H1 (cell line): Measurements from ENCODE around the gene EBF3. TPM values are rescaled to one million over a fixed set of nuclear protein-coding genes. Genes with fewer than 3 reads are reported as not detected.

ENCODE experiments used
- CTCF ChIA-PET: fragments of 300-600 bp; sonication (Branson Sonifier 250); formaldehyde crosslinking; loops from one replicate; lab custom pipeline; 2021; ENCODE audit not compliant: partially characterized antibody; lab: Charles Lee
- POLR2A ChIA-PET: fragments of 300-600 bp; sonication (Branson Sonifier 250); formaldehyde crosslinking; loops from one replicate; lab custom pipeline; 2021; ENCODE audit warnings: inconsistent platforms; ENCODE audit not compliant: partially characterized antibody; lab: Charles Lee
- DNase-seq, 2 experiments: peaks; one replicate each; pipeline versions ENCODE4 v3.0.0 to v3.0.0-alpha.2; 2010 to 2022; ENCODE audit warnings: low spot score in 2 of 2, low read depth in 1 of 2, mixed read lengths in 1 of 2
- FAIRE-seq: peaks from 2 replicates; lab custom pipeline; 2011; peaks lifted over from hg19 to GRCh38; lab: Jason Lieb, UNC
- H2AFZ ChIP-seq: 2 replicates; pipeline ENCODE4 v1.8.1; 2012; ENCODE audit warnings: low read length, inconsistent platforms
- H2AK5ac ChIP-seq: 2 replicates; pipeline ENCODE4 v1.6.1; 2013; ENCODE audit warnings: low read depth, low read length
- H2BK120ac ChIP-seq: replicated peaks from 2 replicates; pipeline ENCODE3; 2013; ENCODE audit warnings: low read depth, low read length, inconsistent platforms
- H2BK12ac ChIP-seq: 2 replicates; pipeline ENCODE4 v1.6.1; 2013; ENCODE audit warnings: low read depth, low read length
- H2BK15ac ChIP-seq: 2 replicates; pipeline ENCODE4 v1.6.1; 2013; ENCODE audit warnings: low read length
- H2BK20ac ChIP-seq: 2 replicates; pipeline ENCODE4 v1.6.1; 2013; ENCODE audit warnings: low read length
- H2BK5ac ChIP-seq: 2 replicates; pipeline ENCODE4 v1.6.1; 2013; ENCODE audit warnings: low read depth, low read length
- H3K14ac ChIP-seq: 2 replicates; pipeline ENCODE4 v1.6.1; 2013; ENCODE audit warnings: inconsistent platforms; ENCODE audit not compliant: insufficient read length
- H3K18ac ChIP-seq: 2 replicates; pipeline ENCODE4 v1.6.1; 2013; ENCODE audit warnings: low read length; ENCODE audit errors: extremely low read depth
- H3K23ac ChIP-seq: 2 replicates; pipeline ENCODE4 v1.6.1; 2013; ENCODE audit warnings: inconsistent platforms; ENCODE audit not compliant: insufficient read length
- H3K23me2 ChIP-seq: 2 replicates; pipeline ENCODE4 v1.6.1; 2013; ENCODE audit warnings: low read depth, low read length
- H3K27ac ChIP-seq: 2 replicates; pipeline ENCODE4 v1.6.1; 2011; ENCODE audit warnings: low read depth, low read length, inconsistent platforms
- H3K27me3 ChIP-seq, 4 experiments: replicated peaks in 1 of 4; 1 replicate in 1 of 4; 2 replicates in 3 of 4; pipeline versions ENCODE4 v1.6.1 to v1.8.1; 2011 to 2013; ENCODE audit warnings: low read length in 3 of 4, mild to moderate bottlenecking in 3 of 4, inconsistent platforms in 2 of 4, mixed read lengths in 2 of 4, moderate library complexity in 1 of 4; ENCODE audit not compliant: control insufficient read depth in 3 of 4, insufficient read depth in 3 of 4; ENCODE audit errors: extremely low read depth in 1 of 4
- H3K36me3 ChIP-seq, 4 experiments: 2 replicates each; pipeline versions ENCODE4 v1.6.1 to v1.8.1; 2011 to 2013; ENCODE audit warnings: mild to moderate bottlenecking in 4 of 4, low read length in 3 of 4, moderate library complexity in 2 of 4, control low read depth in 1 of 4, inconsistent platforms in 1 of 4; ENCODE audit not compliant: insufficient read depth in 4 of 4, control insufficient read depth in 2 of 4
- H3K4ac ChIP-seq: replicated peaks from 2 replicates; pipeline ENCODE3; 2013; ENCODE audit warnings: low read length, low read depth, mixed read lengths, inconsistent platforms; ENCODE audit not compliant: insufficient read length
- H3K4me1 ChIP-seq, 4 experiments: replicated peaks in 1 of 4; 1 replicate in 1 of 4; 2 replicates in 3 of 4; pipeline versions ENCODE4 v1.6.1 to v1.8.1; 2011 to 2013; ENCODE audit warnings: low read length in 3 of 4, inconsistent platforms in 2 of 4, mixed read lengths in 1 of 4; ENCODE audit not compliant: insufficient read depth in 4 of 4, control insufficient read depth in 3 of 4
- H3K4me2 ChIP-seq, 2 experiments: 2 replicates each; pipeline versions ENCODE4 v1.6.1 to v1.8.1; 2011 to 2013; ENCODE audit warnings: low read depth in 2 of 2, low read length in 2 of 2, control low read depth in 1 of 2, inconsistent platforms in 1 of 2, mild to moderate bottlenecking in 1 of 2; ENCODE audit not compliant: insufficient read depth in 1 of 2
- H3K4me3 ChIP-seq, 4 experiments: fragments of 200-600, 300-600 bp in 1 of 4; sonication (generic), shearing (Covaris generic), sonication (Bioruptor Twin) in 1 of 4; 2 replicates each; pipeline versions ENCODE4 v1.5.1 to v1.8.1; 2011 to 2016; ENCODE audit warnings: low read length in 4 of 4, low read depth in 3 of 4, control low read depth in 2 of 4, inconsistent platforms in 2 of 4, mild to moderate bottlenecking in 2 of 4, mixed read lengths in 1 of 4, moderate library complexity in 1 of 4; ENCODE audit not compliant: insufficient read depth in 2 of 4; ENCODE audit errors: extremely low read depth in 1 of 4
- H3K56ac ChIP-seq: replicated peaks from 2 replicates; pipeline ENCODE3; 2013; ENCODE audit warnings: low read depth, mild to moderate bottlenecking, mixed read lengths, low read length, inconsistent platforms; ENCODE audit not compliant: insufficient read length
- H3K79me1 ChIP-seq: 2 replicates; pipeline ENCODE4 v1.6.1; 2013; ENCODE audit warnings: low read depth, low read length, control low read depth
- H3K79me2 ChIP-seq, 2 experiments: 2 replicates each; pipeline versions ENCODE4 v1.6.1 to v1.8.1; 2012 to 2013; ENCODE audit warnings: low read length in 2 of 2, mild to moderate bottlenecking in 2 of 2, inconsistent platforms in 1 of 2; ENCODE audit not compliant: insufficient read depth in 2 of 2, control insufficient read depth in 1 of 2
- H3K9ac ChIP-seq, 4 experiments: replicated peaks in 1 of 4; 1 replicate in 1 of 4; 2 replicates in 3 of 4; pipeline versions ENCODE4 v1.6.1 to v1.8.1; 2011 to 2013; ENCODE audit warnings: low read depth in 3 of 4, low read length in 3 of 4, control low read depth in 2 of 4, mild to moderate bottlenecking in 2 of 4, moderate library complexity in 2 of 4, inconsistent platforms in 1 of 4; ENCODE audit errors: extremely low read depth in 1 of 4
- H3K9me3 ChIP-seq, 2 experiments: 2 replicates each; pipeline versions ENCODE4 v1.6.1 to v1.8.1; 2012 to 2013; ENCODE audit warnings: mild to moderate bottlenecking in 2 of 2, moderate library complexity in 2 of 2, control low read depth in 1 of 2, inconsistent platforms in 1 of 2, low read depth in 1 of 2, low read length in 1 of 2, mixed read lengths in 1 of 2; ENCODE audit not compliant: insufficient read depth in 2 of 2
- H4K20me1 ChIP-seq, 2 experiments: replicated peaks in 1 of 2; 2 replicates each; pipeline versions ENCODE3 to v1.8.1; 2011 to 2013; ENCODE audit warnings: inconsistent platforms in 2 of 2, low read length in 2 of 2, mild to moderate bottlenecking in 1 of 2; ENCODE audit not compliant: insufficient read depth in 2 of 2, control insufficient read depth in 1 of 2
- H4K5ac ChIP-seq: 2 replicates; pipeline ENCODE4 v1.6.1; 2013; ENCODE audit warnings: low read length, low read depth, mixed read lengths, inconsistent platforms; ENCODE audit not compliant: insufficient read length
- H4K8ac ChIP-seq: 2 replicates; pipeline ENCODE4 v1.8.0; 2013; ENCODE audit warnings: mild to moderate bottlenecking, moderate library complexity, low read length, inconsistent platforms; ENCODE audit not compliant: insufficient read depth; ENCODE audit errors: extremely low read depth
- H4K91ac ChIP-seq: replicated peaks from 2 replicates; pipeline ENCODE3; 2013; ENCODE audit warnings: low read length, mixed read lengths, inconsistent platforms; ENCODE audit not compliant: insufficient read length
- CHD2 ChIP-seq: IDR thresholded peaks from 2 replicates; pipeline ENCODE4 v1.6.1; 2012; ENCODE audit warnings: low read length, improper control_type of control experiment
- EGR1 ChIP-seq: IDR thresholded peaks from 2 replicates; pipeline ENCODE4 v1.6.1; 2011; ENCODE audit warnings: low read depth, low read length, borderline replicate concordance
- EP300 ChIP-seq, 2 experiments: IDR thresholded peaks; 1 replicate in 1 of 2; 2 replicates in 1 of 2; pipeline ENCODE4 v1.6.1; 2011 to 2012; ENCODE audit warnings: low read depth in 2 of 2, low read length in 2 of 2, mild to moderate bottlenecking in 2 of 2, borderline replicate concordance in 1 of 2, inconsistent platforms in 1 of 2, moderate library complexity in 1 of 2
- HDAC6 ChIP-seq: IDR thresholded peaks from one replicate; pipeline ENCODE4 v1.7.1; 2012; ENCODE audit warnings: low read depth, mild to moderate bottlenecking, inconsistent platforms, low read length, moderate library complexity
- NANOG ChIP-seq: IDR thresholded peaks from 2 replicates; pipeline ENCODE4 v1.6.1; 2011; ENCODE audit warnings: low read length, low read depth, mild to moderate bottlenecking, inconsistent platforms; ENCODE audit not compliant: insufficient read depth, poor library complexity, severe bottlenecking
- RFX5 ChIP-seq: IDR thresholded peaks from 2 replicates; pipeline ENCODE4 v1.6.1; 2011; ENCODE audit warnings: low read depth, low read length, improper control_type of control experiment, borderline replicate concordance
- USF2 ChIP-seq: IDR thresholded peaks from 2 replicates; pipeline ENCODE4 v1.6.1; 2011; ENCODE audit warnings: low read length, improper control_type of control experiment
- YY1 ChIP-seq: IDR thresholded peaks from 2 replicates; pipeline ENCODE4 v1.6.1; 2011; ENCODE audit warnings: low read depth, mild to moderate bottlenecking, low read length
- WGBS, 2 experiments: shearing (Covaris generic) in 1 of 2; methylation state at CpG; one replicate each; pipeline versions ENCODE4 v1.1.6 to v1.1.7; 2013 to 2015; ENCODE audit warnings: low lambda C conversion rate in 2 of 2, mixed read lengths in 2 of 2, inconsistent platforms in 1 of 2, low coverage in 1 of 2, missing lambda C conversion rate in 1 of 2; ENCODE audit not compliant: insufficient replicate concordance in 2 of 2, insufficient coverage in 1 of 2, insufficient read length in 1 of 2; ENCODE audit errors: extremely low coverage in 1 of 2, missing lambda C conversion rate in 1 of 2; 5-methylcytosine and 5-hydroxymethylcytosine counted together
- polyA plus RNA-seq, 7 experiments: library from polyadenylated mRNA; depleted of rRNA in 3 of 7; stranded (reverse) in 5 of 7; unstranded in 2 of 7; fragments of >200 nt in 5 of 7; fragments of 200-250 nt in 2 of 7; gene quantifications; 1 replicate in 5 of 7; 2 replicates in 1 of 7; 4 replicates in 1 of 7; pipeline versions ENCODE4 v1.2.1 to v1.2.3, GENCODE V29; 2011 to 2013; ENCODE audit warnings: missing spikeins in 2 of 7, mixed read lengths in 2 of 7
- total RNA-seq: library from RNA; stranded (reverse); fragmentation: NEBNext Ultra II Directional; extraction: Animal tissue kit (Norgen Biotek cat#: 25700); gene quantifications from 2 replicates; pipeline ENCODE4 v1.2.1, GENCODE V29; 2021

The EBF3 gene
- total and polyA plus RNA-seq, 2 of the 8 experiments (the other 6 are each of a cell fraction or from before 2014, with no cell fraction given): 0.08 to 0.26 TPM

- H3K14ac ChIP-seq: no peak overlapping the region
- H4K5ac ChIP-seq: no peak overlapping the region
- no peak for FAIRE-seq
- H3K18ac ChIP-seq: no peak overlapping the region
- no peak overlapping the region for H2BK5ac ChIP-seq
- H3K36me3 ChIP-seq: no peaks in the 10 kb centered on the region
- no peak overlapping the region for H3K4me2 ChIP-seq
- no peaks in the 10 kb centered on the region for H4K20me1 ChIP-seq
- H2AFZ ChIP-seq: no peak overlapping the region
- ChIA-PET CTCF (interaction anchor here (0.6 to 3.0 kb wide), 8 partner anchors 21 to 67 kb away, joined by 3 to 11 read pairs (median 5); no protein-coding TSS in a partner anchor), POLR2A (no interaction called here)
- DNase-seq: no peak
- no peak overlapping the region for H2BK20ac ChIP-seq
- no peak overlapping the region for H4K91ac ChIP-seq
- no peak overlapping the region for H3K4ac ChIP-seq
- H3K23ac ChIP-seq: no peak overlapping the region
- H3K9ac ChIP-seq: no peak overlapping the region
- TF ChIP-seq CHD2: no peak
- no peak for TF ChIP-seq NANOG
- no peak for TF ChIP-seq EP300 (IDR thresholded peaks at IDR 0.05; ENCODE audit: borderline replicate concordance in 1 of 2, low read depth in 2 of 2, low read length in 2 of 2)
- no peak for TF ChIP-seq EGR1
- TF ChIP-seq HDAC6: no peak
- no peak for TF ChIP-seq RFX5
- no peak for TF ChIP-seq YY1
- TF ChIP-seq USF2: no peak
- H3K4me1 ChIP-seq: peaks cover 0 to 4% (median 0%) of the 10 kb centered on the region in 4 experiments; a peak in 1 of 7 replicates
- H3K56ac ChIP-seq: no peak overlapping the region
- H2BK15ac ChIP-seq: no peak overlapping the region
- no peaks in the 10 kb centered on the region for H3K9me3 ChIP-seq
- H2AK5ac ChIP-seq: no peak overlapping the region
- no peaks in the 10 kb centered on the region for H3K79me2 ChIP-seq
- no peaks in the 10 kb centered on the region for H3K79me1 ChIP-seq
- 88% methylated on average over 14 of the region's 14 CpGs; no CpG with 5 or more reads in 1 of the 2 experiments for WGBS, 2 experiments
- no peaks in the 10 kb centered on the region for H3K27me3 ChIP-seq
- H2BK120ac ChIP-seq: no peak overlapping the region
- H3K27ac ChIP-seq: no peak overlapping the region
- H3K23me2 ChIP-seq: no peaks in the 10 kb centered on the region
- H4K8ac ChIP-seq: no peak overlapping the region
- no peak overlapping the region for H2BK12ac ChIP-seq
- H3K4me3 ChIP-seq: no peak overlapping the region
Observed at GRCh38 chr10:129933456-129934092, 30.5 kb downstream of the EBF3 start.
